Thyroid gland (tissue), 4 donors: ENCODE measurements around the gene AP2M1.

ENCODE experiments used
- POLR2A ChIP-seq, 2 donors: fragments of 450-650 bp; IDR thresholded peaks; one replicate each; pipeline ENCODE4 v1.6.1; 2017; ENCODE audit warnings: antibody characterized with exemption in 2 of 2, mild to moderate bottlenecking in 2 of 2, moderate library complexity in 1 of 2
- TF ChIP-seq, protein P1 (sequence below), 6 experiments: fragments of 200-600 bp in 3 of 6; fragments of 450-650 bp in 3 of 6; sonication (generic) in 3 of 6; IDR thresholded peaks; one replicate each; pipeline ENCODE4 v1.5.1; 2016 to 2019; ENCODE audit warnings: antibody characterized with exemption in 6 of 6, mild to moderate bottlenecking in 2 of 6, inconsistent platforms in 1 of 6, moderate library complexity in 1 of 6

DNA sequence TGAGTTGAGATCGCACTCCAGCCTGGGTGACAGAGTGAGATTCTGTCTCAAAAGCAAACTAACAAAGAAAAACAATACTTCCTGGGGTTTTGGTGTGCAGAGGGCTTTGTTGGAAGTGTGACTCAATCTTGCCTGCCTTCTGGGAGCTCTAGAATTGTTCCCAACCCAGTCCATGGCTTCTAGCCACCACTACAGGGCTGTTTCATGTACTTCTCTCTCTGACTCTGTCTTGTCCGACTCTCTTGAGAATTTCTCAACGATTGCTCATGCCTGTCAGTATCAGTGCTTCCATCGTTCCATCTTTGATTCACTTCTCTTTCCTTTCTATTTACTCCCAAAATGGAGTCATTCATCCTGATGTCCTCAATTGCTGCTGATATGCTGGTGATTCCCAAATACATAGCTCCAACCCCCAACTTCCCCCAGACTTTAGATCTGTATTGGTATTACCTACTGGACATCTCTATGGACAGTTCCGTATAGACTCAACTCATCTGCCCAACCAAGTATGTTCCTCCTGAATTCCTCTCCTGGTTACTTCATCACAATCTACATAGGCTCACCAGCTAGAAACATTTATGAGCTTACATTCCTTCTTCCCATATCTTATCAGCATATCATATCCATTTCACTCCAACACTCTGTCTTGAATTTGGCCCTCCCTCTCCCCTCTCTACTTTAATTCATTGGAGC, 1.8 kb upstream of the AP2M1 start:
- TF ChIP-seq, protein P1, sequence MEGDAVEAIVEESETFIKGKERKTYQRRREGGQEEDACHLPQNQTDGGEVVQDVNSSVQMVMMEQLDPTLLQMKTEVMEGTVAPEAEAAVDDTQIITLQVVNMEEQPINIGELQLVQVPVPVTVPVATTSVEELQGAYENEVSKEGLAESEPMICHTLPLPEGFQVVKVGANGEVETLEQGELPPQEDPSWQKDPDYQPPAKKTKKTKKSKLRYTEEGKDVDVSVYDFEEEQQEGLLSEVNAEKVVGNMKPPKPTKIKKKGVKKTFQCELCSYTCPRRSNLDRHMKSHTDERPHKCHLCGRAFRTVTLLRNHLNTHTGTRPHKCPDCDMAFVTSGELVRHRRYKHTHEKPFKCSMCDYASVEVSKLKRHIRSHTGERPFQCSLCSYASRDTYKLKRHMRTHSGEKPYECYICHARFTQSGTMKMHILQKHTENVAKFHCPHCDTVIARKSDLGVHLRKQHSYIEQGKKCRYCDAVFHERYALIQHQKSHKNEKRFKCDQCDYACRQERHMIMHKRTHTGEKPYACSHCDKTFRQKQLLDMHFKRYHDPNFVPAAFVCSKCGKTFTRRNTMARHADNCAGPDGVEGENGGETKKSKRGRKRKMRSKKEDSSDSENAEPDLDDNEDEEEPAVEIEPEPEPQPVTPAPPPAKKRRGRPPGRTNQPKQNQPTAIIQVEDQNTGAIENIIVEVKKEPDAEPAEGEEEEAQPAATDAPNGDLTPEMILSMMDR (IDR thresholded peaks at IDR 0.05): no peak
- no peak for TF ChIP-seq POLR2A (IDR thresholded peaks at IDR 0.05)
